H54 (cell line): ENCODE measurements around the gene ST3GAL5.

ENCODE experiments used
- DNase-seq: peaks from one replicate; pipeline ENCODE4 v3.0.0; 2011; ENCODE audit warnings: low spot score, mixed read lengths; ENCODE audit not compliant: insufficient read length
- FAIRE-seq: peaks from 3 replicates; lab custom pipeline; 2011; peaks lifted over from hg19 to GRCh38; lab: Jason Lieb, UNC
- POLR2A ChIP-seq: IDR thresholded peaks from 2 replicates; pipeline ENCODE4 v1.6.1; 2011; ENCODE audit warnings: low read depth, mild to moderate bottlenecking, low read length

Gene ST3GAL5

GRCh38 chr2:85926526-85926925, 37.7 kb upstream of the ST3GAL5 start:
- no peak for DNase-seq
- no peak for FAIRE-seq
- TF ChIP-seq POLR2A = no peak

DNA sequence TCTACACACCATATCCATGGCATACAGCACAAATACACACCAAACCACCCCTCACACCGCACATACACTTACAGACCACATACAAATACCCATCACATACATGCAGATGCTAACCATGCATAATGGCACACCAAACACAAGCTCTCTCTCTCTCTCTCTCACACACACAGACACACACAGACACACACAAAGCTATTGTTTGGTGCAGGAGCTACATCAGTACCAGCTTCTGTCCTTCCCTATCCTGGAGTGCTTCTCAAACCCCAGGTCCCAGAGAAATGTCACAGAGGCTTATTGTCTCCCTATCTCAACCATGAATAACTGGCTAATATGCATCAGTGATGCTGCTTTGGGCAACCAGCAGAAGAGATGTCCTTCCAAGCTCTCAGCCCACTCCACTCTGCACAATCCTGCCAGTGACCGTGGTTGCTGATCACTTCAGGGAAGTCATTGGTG, 36.5 kb upstream of the ST3GAL5 start:
- FAIRE-seq (no peak), DNase-seq (no peak)
- TF ChIP-seq POLR2A = no peak

DNA sequence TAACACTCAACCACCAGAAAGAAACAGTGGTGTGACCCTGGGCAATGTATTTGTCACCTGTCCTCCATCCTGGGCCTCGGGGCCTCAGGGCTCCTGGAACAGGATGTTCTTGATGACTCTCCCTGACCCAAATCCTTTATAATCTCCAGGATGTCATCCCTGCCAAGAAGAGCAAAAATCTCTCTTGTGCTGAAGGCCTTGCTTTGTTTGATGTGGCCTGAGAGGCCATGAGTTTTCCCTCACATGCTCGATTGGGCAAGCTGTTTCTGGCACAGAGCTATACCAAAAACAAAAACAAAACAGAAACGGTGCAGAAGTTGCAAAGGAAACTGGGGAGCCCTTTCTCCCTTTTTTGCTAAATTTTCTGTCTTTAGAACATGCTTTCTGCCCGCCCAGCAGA, 35.7 kb upstream of the ST3GAL5 start:
- FAIRE-seq (no peak), DNase-seq (no peak)
- TF ChIP-seq POLR2A = no peak

GRCh38 chr2:85922199-85922598, 33.4 kb upstream of the ST3GAL5 start:
- no peak for FAIRE-seq
- no peak for DNase-seq

DNA sequence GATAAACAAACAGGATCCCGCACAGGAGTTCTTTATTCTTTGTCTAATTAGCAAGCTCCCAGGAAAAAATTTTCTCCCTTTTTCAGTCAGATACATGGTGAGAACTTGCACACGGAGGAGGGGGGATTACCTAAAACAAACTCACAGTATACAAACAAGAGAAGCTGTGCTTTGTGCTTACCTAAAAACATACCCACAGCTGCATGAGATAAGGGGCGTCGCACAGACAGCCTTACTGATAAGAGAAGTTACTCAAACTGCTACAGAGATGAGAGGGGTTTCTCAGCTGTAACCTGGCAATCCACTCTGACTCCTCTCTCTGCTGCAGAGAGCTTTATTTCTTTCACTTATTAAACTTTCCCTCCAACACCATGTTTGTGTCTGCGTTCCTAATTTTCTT, 32.9 kb upstream of the ST3GAL5 start:
- no peak for TF ChIP-seq POLR2A
- FAIRE-seq (no peak), DNase-seq (no peak)

More at GRCh38 chr2:85922199-85922598, 33.4 kb upstream of the ST3GAL5 start:
- TF ChIP-seq POLR2A = no peak

GRCh38 chr2:85920810-85921545, 32.2 kb upstream of the ST3GAL5 start:
- DNase-seq (no peak), FAIRE-seq (no peak)
- no peak for TF ChIP-seq POLR2A

GRCh38 chr2:85917887-85918795, 29.4 kb upstream of the ST3GAL5 start:
- no peak for TF ChIP-seq POLR2A
- no peak for DNase-seq
- no peak for FAIRE-seq

DNA sequence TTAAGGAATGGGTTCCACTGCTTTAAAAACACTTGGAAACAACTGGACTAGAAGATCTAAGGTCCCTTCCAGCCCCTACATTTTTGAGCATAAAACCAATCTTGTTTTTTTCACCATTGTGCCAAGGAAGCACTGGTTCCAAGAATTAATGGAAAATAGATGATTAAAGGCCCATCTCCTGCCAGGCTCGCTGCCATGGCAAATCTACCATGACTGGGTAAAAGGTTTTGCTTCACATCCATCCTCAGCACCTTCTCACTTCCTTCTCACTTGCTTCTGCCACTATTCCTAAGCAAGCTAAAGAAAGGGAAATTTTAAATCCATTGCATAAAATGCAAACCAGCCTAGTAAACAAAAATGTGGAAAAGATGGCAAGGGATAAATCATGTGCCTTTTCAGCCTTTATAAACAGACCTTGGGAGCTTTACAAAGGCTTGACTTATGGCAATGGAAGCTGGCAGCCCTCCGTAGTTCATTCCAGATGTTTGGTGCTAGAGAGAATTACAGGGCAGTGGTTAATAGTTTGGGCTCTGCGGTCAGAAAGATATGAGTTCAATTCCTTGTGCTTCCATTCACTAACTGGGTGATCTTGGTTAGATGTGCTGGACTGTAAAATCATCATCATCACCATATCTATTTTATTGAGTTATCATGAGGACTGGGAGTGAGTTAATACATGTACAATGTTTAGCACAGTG, 27.0 kb upstream of the ST3GAL5 start:
- no peak for DNase-seq
- FAIRE-seq = no peak

DNA sequence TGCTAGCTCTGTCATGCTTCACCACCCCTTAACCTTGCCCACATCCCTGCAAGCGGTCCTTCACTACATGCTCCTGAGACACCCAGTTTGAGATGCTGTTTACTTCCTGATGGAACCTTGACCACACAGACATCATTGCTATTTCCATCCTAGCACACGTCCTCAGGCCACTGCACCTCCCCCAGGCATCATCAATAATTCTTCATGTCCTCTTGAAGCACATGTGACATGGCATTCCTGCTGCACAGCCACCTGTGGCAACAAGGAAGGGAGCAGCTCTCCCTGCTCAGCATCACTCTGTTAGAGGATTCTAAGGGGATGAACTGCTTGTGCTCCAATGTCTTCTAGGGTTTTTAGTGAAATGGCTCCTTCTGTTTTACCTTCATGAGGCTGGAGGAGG, 26.1 kb upstream of the ST3GAL5 start:
- FAIRE-seq (no peak), DNase-seq (no peak)
- no peak for TF ChIP-seq POLR2A

More for the DNA sequence above, 27.0 kb upstream of the ST3GAL5 start:
- no peak for TF ChIP-seq POLR2A

DNA sequence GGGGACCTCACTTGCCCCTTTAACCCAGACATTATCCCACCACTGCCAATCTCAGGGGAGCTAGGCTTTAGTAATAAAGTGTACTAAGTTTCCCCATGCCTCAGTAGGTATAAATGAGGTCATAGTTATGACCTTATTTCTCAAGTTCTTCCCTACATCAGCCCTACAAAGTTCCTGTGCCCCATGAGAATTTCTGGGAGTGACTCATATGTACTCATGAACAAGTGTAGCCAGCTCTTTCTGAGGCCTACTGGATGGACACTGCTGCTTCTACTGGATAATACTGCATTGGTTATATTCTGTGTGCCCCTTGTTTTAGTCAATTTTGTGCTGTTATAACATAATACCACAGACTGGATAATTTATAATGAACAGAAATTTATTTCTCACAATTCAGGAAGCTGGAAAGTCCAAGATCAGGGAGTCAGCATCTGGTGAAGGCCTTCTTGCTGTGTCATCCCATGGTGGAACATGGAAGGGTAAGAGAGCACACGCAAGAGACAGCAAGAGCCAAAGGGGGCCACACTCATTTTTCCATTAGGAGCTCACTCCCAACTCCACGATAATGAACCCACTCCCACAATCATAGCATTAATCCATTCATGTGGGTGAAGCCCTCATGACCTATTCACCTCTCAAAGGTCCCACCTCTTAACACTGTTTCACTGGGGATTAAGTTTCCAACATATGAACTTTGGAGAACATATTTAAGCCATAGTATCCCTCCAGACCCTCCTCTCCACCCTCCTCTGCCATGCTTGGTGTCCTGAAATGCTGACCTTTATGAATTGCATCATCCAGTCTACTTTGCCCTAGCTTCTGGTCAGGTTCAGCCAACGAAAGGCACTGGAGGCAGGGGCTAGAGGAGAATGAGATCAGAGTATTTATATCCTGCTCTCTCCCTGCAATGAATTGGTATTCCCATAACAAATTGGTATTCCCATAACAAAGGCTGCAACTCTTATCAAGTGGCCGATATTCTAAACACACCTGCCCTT, 25.4 kb upstream of the ST3GAL5 start:
- FAIRE-seq (no peak), DNase-seq (no peak)
- no peak for TF ChIP-seq POLR2A

DNA sequence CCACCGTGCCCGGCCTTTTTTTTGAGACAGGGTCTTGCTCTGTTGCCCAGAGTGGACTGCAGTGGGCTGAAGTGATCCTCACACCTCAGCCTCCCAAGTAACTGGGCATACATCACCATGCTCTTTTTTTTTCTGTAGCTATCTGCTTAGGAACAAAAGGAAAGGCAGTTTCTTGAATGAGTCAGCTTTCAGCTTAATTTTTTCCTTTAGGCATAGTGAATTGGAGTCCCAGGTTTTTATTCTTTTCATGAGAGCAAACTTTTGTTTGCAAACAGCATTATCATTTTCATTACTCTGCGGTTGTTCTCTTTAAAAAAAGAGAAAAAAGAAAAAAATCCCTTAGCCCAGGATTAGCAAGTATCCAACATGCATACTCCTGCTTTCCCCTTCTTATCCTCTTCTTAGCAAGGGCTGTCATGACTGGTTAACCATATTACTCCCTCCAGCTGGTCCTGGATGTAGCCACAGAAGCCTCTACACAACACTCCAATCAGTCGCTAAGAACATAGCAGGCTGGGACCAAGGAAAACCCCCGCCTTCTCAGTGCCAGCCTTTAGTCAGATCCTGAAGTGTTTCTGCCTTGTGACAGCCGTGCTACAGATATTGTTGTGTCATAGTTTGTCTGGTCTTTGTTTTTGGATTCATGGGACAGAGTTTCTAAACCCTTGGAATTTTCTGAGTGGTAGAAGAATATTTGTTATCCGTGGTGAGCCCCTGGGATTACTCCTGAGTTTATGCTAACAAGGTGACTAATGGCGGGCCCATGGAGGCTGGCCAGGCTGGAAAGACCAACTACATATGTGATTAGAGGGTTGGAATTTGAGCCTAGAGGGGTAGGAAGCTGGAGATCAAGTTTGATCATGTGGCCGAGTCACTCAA, 23.3 kb upstream of the ST3GAL5 start:
- no peak for TF ChIP-seq POLR2A
- FAIRE-seq = no peak
- no peak for DNase-seq

GRCh38 chr2:85911097-85911496, 22.3 kb upstream of the ST3GAL5 start:
- no peak for FAIRE-seq
- no peak for DNase-seq
- no peak for TF ChIP-seq POLR2A
